ENCODE measurements around the gene PLCG2.
"Not testable (repeated sequence)": the region's sequence is repeated elsewhere in the genome, so short reads cannot be mapped to it uniquely, and the experiment has no call there.

Gene PLCG2

DNA sequence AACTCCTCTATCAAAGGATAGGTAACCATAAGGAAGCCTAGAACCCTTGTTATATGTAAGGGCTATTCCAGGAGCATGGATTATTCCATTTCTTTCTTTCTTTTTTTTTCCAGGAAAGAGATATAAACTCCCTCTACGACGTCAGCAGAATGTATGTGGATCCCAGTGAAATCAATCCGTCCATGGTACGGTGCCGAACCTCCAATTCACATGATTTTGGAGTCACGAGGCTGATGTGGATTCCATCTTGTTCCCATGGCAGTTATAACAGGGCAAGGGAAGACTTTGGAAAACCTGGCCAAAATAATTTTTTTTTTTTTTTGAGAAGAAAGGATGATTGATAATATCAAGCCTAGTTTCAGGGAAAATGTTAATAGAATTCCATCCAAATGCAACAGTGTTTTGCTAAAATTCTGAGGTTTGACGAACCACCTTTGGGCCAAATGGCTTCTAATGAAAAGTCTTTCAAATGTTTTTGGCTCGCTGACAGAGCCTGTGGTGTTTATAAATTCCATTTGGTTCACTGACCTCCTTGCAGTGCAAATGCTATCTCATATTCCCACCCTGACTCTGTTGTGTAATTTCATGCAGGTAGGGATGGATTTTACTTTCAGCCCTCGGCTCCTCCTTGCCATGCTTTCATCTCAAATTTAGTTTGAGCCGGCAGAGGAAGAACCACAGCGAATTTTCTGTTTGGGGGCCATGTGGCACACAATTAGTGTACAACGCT, 142.2 kb downstream of the PLCG2 start:
- no peak for DNase-seq

DNA sequence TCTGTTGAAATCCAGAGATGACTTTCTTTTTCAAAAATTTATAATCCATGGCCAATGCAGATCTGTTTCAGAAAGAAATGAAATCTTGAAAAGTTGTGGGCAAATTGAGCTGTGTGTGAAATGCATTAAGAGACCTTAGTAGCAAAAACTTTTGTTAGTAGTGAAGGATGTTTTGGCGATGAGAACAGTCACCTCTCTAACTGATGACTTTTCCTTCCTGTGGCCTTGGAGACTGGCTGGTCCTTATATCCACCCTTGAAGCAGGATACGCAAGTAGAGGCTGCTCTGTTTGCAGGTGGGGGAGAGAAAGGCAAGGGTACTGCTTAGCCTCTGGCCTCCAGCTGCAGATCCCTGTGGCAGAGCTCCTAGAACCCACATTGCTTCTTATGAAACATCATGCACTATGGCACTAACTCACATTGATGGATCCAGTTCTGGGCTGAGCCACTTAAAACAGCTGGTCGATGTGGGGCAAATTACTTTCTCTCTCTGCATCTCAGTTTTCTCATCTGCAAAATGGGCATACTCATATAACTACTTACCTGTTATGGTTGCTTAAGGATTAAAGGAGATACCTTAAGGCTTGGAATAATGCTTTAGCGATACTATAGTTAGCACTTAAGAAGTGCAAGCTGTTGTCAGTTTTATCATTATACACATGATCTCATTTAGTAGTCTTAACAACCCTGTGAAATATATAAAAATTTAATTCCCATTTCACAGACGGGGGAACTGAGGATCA, 142.9 kb downstream of the PLCG2 start:
- DNase-seq: no peak

DNA sequence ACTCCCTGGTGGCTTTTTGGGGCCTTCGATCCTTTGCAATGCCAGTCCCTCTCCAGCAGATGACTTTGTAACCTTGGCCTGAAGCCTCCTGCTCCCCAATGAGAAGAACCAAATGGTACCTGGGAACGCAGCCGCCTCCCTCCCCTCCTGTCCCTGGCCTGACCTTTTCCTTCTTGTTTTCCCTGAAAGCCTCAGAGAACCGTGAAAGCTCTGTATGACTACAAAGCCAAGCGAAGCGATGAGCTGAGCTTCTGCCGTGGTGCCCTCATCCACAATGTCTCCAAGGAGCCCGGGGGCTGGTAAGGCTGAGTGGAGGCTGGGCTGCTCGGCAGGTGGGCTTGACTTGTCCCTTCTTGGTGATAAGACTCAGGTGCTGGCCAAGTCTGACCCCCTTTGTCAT, 144.2 kb downstream of the PLCG2 start:
- DNase-seq: no peak

DNA sequence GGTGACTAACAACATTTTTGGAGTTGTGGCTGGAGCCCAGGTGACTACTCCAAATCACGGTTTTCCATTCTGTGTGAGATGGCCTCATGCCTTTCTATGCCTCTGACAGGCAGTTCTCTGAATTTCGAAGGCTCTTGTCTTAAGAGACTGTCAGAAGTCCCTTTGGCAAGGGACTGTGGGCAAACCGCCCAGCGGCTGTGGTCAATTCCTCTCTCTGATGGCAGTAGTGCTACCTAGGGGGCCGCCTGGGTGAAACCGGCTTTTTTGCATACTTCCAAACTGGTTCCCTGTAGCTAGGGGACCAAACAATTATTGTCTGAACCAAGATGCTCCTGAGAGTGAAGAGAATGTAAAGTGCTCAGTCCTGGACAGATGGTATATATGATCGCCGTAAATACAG, 145.9 kb downstream of the PLCG2 start:
- no peak for DNase-seq

DNA sequence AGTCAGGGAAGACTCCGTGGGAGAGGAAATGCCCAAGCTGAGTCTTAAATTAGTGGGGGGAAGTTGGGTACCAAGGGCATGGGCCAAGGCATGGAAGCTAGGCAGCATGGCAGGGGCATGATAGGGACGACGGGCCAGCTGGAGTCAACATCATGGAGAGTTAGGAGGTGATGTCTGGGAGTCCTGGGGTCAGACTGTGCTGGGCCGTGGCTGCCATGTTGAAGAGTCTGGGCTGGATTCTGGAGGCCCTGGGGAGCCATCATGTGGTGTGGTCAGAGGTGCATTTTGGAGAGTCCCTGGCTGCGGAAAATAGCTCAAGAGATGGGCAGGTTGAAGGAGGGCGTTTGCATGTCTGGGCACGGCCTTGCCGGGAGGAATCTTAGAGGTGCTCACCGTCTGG, 146.9 kb downstream of the PLCG2 start:
- DNase-seq: no peak

DNA sequence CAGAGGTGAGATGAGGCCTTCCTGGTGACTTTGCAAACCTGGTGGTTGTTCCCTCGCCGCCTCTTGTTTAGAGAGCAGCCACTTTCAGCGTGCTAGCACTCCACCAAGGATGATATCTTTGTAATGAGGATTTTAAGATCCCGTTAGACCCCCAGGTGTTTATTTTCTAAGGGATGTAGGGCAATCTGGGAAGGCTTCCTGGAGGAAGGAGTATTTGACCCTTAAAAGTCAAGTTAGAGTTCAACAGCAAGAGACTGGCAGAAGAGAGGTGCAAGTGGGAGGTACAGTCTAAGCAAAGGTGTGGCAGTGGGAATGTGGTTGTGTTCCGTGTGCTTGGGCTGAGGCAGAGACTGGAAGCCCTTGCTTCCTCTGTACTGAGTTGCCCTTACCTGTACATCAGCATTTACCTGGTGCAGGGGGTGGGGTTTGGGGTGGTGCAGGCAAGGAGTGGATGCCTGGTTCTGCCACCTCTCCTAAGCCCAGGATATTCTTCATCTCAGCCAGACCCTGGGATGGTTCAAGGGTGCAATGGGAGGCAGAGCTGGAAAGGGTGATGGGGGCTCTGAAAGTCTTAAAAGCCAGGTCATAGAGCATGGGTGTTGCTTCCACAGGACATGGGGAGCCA, 148.6 kb downstream of the PLCG2 start:
- no peak for DNase-seq

DNA sequence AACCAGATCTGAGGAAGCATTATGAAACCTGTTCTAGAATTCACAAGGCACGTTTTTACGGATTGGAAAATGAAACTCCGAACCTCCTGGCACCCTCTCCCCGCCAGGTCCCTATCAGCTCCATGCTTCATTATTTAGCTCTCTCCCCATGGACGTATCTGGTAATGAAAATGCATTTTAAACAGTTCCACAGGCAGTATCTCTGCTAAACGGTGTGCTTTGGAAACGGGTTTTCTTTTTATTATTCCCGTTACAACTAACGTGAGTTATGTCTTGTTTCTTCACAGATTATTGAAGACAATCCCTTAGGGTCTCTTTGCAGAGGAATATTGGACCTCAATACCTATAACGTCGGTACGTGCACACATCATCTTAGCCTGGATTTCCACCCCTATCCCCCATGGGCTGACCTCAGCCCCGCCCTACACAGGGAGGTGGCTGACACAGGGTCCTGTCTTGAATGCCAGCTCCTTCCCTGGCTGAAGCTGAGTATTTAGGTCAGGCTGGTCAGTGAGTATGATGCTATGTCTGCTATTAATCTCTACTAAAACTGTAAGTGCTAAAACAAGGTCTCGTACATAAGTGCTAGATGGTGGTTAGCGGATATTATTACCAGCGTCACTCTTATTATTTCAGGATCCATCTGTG, 149.3 kb downstream of the PLCG2 start:
- no peak for DNase-seq

DNA sequence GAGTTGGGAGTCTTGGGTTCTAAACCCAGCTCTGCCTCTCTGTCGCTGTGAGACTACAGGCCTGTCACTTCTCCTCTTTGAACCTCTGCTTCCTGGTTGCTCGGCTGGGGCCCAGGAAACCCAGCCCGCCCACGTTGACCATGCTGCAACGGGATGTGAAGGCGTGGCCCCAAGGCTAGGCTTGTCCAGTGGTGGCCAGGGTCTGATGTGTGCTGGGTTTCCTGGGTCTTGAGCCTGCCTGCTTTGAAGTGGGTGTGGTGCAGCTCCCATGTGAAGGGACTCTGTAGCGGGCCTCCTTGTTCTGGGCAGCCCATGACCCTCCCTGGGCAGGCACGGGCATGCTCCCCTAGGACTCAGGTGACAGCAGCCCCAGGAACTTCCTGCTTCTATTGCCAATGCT, 149.9 kb downstream of the PLCG2 start:
- DNase-seq: no peak

DNA sequence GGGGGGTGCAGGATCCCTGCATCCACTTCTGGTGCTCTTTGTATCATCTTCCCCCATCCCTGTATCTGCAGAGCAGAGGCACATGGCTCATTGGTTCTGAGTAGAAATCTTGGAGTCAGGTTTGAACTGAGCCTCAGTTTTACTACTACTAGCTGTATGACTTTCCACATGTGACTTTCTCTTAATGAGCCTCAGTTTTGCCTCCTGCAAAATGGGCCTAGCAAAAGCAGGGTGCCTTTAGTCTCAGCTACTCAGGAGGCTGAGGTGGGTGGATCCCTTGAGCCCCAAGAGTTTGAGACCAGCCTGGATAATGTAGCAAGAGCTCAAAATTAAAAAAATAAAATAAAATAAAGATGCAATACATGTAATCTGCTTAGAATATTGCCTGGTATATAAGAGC, 150.8 kb downstream of the PLCG2 start:
- DNase-seq: no peak

DNA sequence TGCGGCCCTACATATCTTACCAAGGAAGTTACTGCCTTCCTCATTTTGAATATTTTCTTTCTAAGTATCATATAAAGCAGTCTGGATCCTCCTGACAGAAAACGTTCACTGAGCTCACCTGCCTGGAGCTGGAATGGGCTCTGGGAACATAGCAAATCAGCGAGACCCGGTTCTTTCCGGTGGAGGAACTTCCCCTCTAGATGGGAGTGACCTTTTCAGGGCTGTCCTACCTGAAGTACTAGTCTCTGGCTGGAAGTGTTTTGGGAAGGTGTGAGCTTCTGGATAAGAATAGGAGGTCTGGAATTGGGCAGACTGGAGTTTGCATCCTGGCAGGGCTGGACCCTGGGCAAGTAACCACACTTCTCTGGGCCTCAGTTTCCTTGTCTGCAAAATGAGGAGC, 152.8 kb downstream of the PLCG2 start:
- no peak for DNase-seq

DNA sequence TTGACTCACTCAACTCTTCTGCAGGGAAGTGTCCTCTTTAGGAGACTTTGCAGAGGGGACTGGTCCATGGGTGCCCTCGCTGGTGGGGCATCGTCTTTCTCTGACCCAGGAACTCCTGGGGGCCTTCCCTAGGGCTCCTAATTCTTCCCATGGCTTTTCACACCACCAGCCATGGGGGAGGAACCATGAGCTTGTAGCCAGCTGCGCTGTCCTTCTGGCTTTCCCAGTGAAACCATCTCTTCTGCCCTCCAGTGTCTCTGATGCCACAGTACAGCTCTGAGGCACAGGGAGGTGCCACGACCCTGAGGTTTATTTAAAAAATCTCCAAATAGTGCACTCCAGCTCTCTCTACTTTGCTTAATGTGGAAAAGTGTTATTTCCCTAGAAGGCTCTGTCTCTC, 153.6 kb downstream of the PLCG2 start:
- DNase-seq: no peak

DNA sequence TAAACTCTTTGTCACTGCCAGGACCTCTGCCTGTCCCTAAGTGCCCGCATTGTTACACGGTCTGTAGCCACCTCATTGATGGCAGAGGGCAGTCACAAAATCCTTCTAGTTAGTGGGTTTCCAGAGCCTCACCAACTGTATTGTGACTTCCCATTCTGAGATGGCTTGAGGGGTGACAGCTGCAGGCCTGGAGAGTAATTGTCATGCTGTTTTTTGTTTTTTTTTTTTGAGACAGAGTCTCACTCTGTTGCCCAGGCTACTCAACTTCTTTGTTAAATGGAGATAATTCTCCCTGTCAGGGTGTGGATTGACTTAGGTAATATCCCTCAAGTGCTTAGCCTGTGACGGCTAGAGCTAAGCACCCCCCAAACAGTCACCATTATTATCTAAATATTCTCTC, 154.3 kb downstream of the PLCG2 start:
- no peak for DNase-seq

DNA sequence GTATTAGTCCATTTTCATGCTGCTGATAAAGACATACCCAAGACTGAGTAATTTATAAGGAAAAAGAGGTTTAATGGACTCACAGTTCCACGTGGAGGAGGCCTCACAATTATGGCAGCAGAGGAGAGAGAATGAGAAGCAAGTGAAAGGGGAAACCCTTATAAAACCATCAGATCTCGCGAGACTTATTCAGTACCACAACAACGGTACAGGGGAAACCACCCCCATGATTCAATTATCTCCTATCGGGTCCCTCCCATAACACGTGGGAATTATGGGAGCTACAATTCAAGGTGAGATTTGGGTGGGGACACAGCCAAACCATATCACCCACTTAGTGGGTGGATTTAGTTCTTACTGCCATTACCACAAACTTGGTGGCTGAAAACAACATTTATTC, 155.6 kb downstream of the PLCG2 start:
- not testable (repeated sequence) for DNase-seq

DNA sequence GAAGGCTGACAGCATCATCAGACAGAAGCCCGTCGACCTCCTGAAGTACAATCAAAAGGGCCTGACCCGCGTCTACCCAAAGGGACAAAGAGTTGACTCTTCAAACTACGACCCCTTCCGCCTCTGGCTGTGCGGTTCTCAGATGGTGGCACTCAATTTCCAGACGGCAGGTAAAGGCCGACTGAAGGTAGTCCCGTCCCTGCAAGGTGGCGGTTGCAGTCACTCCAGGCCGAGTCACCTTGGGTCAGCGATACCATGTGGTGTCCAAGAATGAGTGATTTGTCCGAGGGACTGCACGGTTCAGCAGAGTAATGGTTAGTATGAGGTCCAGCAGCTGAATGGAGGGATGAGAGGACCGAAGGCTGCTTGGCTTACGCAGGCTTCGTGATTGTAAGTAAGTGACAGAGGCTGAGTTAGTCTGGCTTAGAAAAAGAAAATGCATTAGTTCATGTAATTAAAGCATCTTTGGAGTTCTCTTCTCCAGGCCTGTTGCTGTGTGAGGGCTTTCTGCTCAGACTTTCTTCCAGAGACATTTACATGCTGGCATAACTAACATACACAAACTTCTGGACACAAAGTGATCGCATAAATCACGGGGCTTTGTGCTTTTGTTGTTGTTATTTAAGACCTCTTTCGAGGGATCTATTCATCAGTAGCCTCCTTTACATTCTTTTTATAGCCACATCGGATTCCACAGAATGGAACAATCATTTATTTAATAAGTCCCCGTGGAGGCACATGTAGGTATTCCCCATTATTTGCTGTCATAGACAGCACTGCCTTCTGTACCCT, 157.3 kb downstream of the PLCG2 start:
- DNase-seq: no peak

DNA sequence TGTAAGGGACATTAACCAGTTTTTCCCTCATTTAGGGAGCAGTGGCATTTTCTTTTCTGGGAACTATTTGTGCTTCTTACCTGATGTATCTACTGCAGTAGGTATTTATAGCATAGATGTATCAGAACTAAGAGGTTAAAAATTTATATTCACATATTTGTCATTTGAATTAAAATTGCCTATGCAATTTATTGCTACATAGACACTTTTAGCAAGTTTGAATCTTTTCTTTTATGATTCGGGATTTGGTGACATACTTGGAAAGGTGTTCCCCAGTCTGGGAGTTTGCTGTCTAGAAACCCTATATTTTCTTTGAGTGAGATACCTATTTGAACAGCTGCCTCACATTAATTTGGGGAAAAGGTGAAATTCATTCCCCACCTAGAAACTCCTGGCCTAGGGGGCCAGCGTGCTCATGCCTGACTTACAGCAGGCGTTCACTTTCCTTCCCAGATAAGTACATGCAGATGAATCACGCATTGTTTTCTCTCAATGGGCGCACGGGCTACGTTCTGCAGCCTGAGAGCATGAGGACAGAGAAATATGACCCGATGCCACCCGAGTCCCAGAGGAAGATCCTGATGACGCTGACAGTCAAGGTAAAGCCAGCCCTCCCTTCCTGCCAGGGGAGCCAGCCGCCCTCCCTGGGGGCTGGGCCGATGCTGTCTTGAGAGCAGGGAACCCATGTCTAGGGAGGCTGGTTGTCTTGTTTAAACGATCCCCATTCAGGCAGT, 158.4 kb downstream of the PLCG2 start:
- no peak for DNase-seq

DNA sequence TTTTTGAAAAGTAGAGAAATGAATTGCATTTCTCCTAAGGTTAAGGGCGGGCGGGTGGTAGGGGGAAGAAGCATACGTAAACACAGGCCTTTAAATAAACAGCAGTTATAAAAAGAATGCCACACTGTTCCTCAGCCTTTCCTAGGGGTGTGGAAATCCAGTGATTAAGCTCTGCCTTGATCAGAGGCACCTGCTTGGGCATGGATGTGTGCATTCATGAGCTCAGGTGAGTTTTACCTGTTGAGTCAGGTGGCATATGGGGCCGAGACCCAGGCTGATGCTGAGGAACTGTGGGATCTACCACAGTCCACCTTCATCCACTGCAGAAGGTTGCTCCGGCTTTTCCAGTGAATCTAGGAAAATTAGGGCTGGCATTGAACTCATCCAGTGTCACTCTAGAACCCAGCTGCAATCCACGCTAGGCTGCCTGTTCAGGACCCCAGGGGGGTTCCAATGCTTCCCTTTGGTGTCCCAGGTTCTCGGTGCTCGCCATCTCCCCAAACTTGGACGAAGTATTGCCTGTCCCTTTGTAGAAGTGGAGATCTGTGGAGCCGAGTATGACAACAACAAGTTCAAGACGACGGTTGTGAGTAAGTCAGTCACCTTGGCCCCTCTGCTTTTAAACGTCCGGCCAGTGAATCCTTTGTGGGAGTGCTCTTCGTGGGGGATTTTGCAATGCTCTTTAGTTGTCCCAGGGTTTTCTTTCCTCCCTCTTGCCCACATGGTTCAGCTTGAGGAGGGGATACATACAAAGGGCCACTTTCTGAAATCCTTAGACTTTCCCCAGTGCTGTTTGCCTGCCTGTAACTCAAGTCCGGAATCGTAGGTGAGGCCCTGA, 159.5 kb downstream of the PLCG2 start:
- no peak for DNase-seq

DNA sequence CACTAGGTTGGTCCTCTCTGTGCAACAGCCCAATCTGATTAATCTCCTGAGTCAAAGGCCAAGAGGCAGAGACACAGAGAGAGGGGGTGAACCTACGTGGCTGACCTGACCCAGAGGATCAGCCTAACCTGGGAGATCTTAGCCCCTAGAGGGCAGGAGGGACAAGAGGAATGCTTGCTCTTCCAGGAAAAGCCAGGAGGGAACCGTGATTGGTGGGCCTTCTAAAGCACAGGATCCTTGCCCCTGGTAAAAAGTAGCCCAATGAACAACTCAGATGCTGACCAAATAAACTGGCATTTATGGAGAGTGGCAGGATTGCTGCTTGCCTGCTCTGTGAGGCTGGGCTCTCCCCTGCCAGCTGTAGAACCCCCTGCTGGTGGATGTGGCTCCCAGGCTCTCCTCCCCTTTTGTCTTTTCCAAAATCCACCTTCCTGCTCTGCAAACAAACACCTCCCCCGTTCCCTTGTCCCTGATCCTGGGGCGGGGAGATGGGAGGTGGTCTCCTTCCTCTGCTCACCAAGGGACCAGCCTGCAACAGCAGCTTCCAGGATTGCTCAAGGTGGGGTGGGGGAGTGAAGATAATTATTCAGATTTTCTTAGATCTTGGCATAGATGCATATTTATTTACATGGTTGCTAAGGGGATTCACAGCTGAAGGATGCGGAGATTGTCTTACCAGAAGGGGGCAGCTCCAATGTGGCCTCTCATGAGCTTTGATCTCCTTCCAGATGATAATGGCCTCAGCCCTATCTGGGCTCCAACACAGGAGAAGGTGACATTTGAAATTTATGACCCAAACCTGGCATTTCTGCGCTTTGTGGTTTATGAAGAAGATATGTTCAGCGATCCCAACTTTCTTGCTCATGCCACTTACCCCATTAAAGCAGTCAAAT, 160.3 kb downstream of the PLCG2 start:
- DNase-seq: no peak

DNA sequence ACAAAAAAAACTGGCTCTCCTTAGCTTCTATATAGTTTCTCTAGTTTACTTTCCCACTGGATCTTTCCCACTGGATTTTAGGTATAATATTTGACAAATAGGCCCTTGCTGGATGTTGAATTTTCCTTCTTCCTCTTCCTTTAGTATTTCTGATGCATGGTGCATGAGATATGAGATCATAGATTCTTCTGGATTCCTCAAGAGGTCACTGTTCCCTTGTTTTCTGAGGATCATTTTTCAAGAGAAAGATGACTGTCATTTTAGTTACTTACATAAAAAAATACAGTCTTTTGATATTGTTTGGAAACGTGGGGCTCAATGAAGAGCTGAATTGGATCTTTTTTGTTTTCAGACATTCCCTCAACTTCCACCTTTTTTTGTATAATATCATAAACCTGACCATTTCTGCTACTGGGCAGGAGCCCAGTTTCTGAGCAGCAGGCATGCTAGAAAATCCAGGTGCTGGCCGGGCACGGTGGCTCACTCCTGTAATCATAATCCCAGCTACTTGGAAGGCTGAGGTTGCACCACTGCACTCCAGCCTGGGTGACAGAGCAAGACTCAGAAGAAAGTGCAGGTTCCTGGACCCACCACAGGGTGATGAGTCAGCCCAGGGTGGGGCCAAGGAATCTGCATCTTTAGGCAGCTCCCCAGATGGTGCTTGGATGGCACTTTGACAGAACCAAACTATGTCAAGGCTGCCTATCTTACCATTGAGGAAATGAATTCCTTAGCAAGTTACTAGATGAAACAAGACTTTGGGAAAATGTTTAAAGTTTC, 161.9 kb downstream of the PLCG2 start:
- DNase-seq: no peak

DNA sequence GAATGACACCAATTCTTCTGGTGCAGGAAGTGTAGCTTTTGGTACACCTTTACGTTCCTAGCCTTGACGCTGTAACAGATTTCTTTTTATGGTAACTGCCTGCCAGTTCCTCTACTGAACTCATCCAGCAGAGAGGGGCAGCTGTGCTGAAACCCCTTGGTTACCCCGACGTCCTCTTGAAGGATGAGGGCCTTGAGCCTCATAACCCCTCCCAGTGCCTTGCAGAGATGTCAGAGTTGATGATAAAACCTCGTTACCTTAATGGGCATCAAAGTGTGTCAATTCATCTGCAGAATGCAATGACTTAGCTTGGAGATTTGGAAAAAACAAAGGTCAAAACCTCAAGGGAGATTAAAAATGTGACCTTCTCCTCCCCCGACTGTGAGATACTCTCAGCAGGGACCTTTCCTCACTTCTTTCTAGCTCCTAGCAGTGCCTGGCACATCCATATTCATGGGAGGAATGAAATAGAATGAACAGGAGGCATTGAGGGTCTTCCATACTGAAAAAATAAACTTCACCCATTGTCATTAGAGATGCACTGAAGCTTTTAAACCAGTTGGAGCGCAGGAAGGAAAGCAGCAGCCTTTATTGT, 163.0 kb downstream of the PLCG2 start:
- no peak for DNase-seq
